ENCODE data around the gene NSA2. TPM values are rescaled to one million over a fixed set of nuclear protein-coding genes. Genes with fewer than 3 reads are reported as not detected.
"Not testable (repeated sequence)": the region's sequence is repeated elsewhere in the genome, so short reads cannot be mapped to it uniquely, and the experiment has no call there.

NSA2 gene
- total RNA-seq, 1 donor from 2014 or later, result 86.7 TPM

- no peaks in the 10 kb centered on the region for H3K27me3 Mint-ChIP-seq (ENCODE audit: low read depth)
- H3K4me1 Mint-ChIP-seq, result no peaks in the 10 kb centered on the region
- no peak overlapping the region for H3K27ac Mint-ChIP-seq
- no peak for DNase-seq (ENCODE audit: low spot score in 2 of 2, unreplicated experiment in 2 of 2)
- TF ChIP-seq CTCF (IDR thresholded peaks at IDR 0.05; ENCODE audit: unreplicated experiment), result no peak
- H3K9me3 Mint-ChIP-seq, result no peaks in the 10 kb centered on the region
- no peak overlapping the region for H3K4me3 Mint-ChIP-seq
- peaks cover 25% of the 10 kb centered on the region for H3K36me3 Mint-ChIP-seq
These were observed 28.6 kb upstream of the NSA2 start for GRCh38 chr5:74738406-74738805.

GRCh38 chr5:74748742-74749141 lies 18.3 kb upstream of the NSA2 start:
- not testable (repeated sequence) for H3K27ac Mint-ChIP-seq; H3K4me1 Mint-ChIP-seq; H3K4me3 Mint-ChIP-seq; H3K9me3 Mint-ChIP-seq; H3K27me3 Mint-ChIP-seq (ENCODE audit: low read depth); DNase-seq (ENCODE audit: low spot score in 2 of 2, unreplicated experiment in 2 of 2)
- H3K36me3 Mint-ChIP-seq, result peaks cover 39% of the 10 kb centered on the region

- H3K27me3 Mint-ChIP-seq (ENCODE audit: low read depth), result no peaks in the 10 kb centered on the region
- DNase-seq (ENCODE audit: low spot score in 2 of 2, unreplicated experiment in 2 of 2), result no peak
- no peak overlapping the region for H3K27ac Mint-ChIP-seq
- peaks cover 9% of the 10 kb centered on the region for H3K4me1 Mint-ChIP-seq
- H3K9me3 Mint-ChIP-seq, result peaks cover 6% of the 10 kb centered on the region
- no peak for TF ChIP-seq CTCF (IDR thresholded peaks at IDR 0.05; ENCODE audit: unreplicated experiment)
- peaks cover 17% of the 10 kb centered on the region for H3K36me3 Mint-ChIP-seq
- no peak overlapping the region for H3K4me3 Mint-ChIP-seq
These were observed 5.8 kb upstream of the NSA2 start for GRCh38 chr5:74761241-74761640.

GRCh38 chr5:74762599-74762998 lies 4.5 kb upstream of the NSA2 start:
- TF ChIP-seq CTCF (IDR thresholded peaks at IDR 0.05; ENCODE audit: unreplicated experiment), result no peak
- H3K4me1 Mint-ChIP-seq, result peaks cover 16% of the 10 kb centered on the region
- H3K4me3 Mint-ChIP-seq, result no peak overlapping the region
- no peaks in the 10 kb centered on the region for H3K27me3 Mint-ChIP-seq (ENCODE audit: low read depth)
- DNase-seq (ENCODE audit: low spot score in 2 of 2, unreplicated experiment in 2 of 2), result no peak
- no peaks in the 10 kb centered on the region for H3K9me3 Mint-ChIP-seq
- H3K27ac Mint-ChIP-seq, result no peak overlapping the region
- H3K36me3 Mint-ChIP-seq, result peaks cover 9% of the 10 kb centered on the region

GRCh38 chr5:74763504-74763903 lies 3.5 kb upstream of the NSA2 start:
- no peak for DNase-seq (ENCODE audit: low spot score in 2 of 2, unreplicated experiment in 2 of 2)
- Mint-ChIP-seq H3K27me3 (ENCODE audit: low read depth) (no peaks in the 10 kb centered on the region), H3K36me3 (peaks cover 3% of the 10 kb centered on the region), H3K4me3 (no peak overlapping the region), H3K9me3 (no peaks in the 10 kb centered on the region), H3K4me1 (peaks cover 23% of the 10 kb centered on the region), H3K27ac (no peak overlapping the region)
- TF ChIP-seq CTCF (IDR thresholded peaks at IDR 0.05; ENCODE audit: unreplicated experiment), result no peak

GRCh38 chr5:74765201-74765600 lies 1.8 kb upstream of the NSA2 start:
- no peak for TF ChIP-seq CTCF (IDR thresholded peaks at IDR 0.05; ENCODE audit: unreplicated experiment)
- Mint-ChIP-seq H3K27me3 (ENCODE audit: low read depth) (no peaks in the 10 kb centered on the region), H3K36me3 (peaks cover 8% of the 10 kb centered on the region), H3K4me3 (peak overlapping the region; percentile 100), H3K27ac (peak overlapping the region; percentile 64), H3K9me3 (no peaks in the 10 kb centered on the region), H3K4me1 (peaks cover 25% of the 10 kb centered on the region)
- no peak for DNase-seq (ENCODE audit: low spot score in 2 of 2, unreplicated experiment in 2 of 2)

Data from mesothelial cell of epicardium (in vitro differentiated cells).